GM23338 (cell line): ENCODE measurements around the gene REX1BD. TPM values are rescaled to one million over a fixed set of nuclear protein-coding genes. Genes with fewer than 3 reads are reported as not detected.
A peak's percentile ranks its signal among the peaks of the same experiment; 100 is the strongest.

Source experiments
- ATAC-seq: fragments of 200-7000 bp; cut with Tn5 transposase; 3 replicates; pipeline ENCODE4 v1.9.1; 2020
- DNase-seq: peaks from one replicate; pipeline ENCODE4 v3.0.0-alpha.2; 2015; ENCODE audit warnings: low spot score
- H2AFZ ChIP-seq: fragments of 200-600 bp; sonication (generic); 2 replicates; pipeline ENCODE4 v1.8.0; 2016; ENCODE audit warnings: antibody characterized with exemption, mild to moderate bottlenecking, moderate library complexity
- H3F3A ChIP-seq: fragments of 200-600 bp; sonication (generic); replicated peaks from 2 replicates; pipeline ENCODE4 v1.8.0; 2017; ENCODE audit warnings: antibody characterized with exemption, mixed run types, low read depth
- H3K27ac ChIP-seq: fragments of 200-600 bp; sonication (generic); 2 replicates; pipeline ENCODE4 v1.6.1; 2016; ENCODE audit warnings: low read depth
- H3K27me3 ChIP-seq: fragments of 200-600 bp; sonication (generic); 2 replicates; pipeline ENCODE4 v1.8.0; 2016; ENCODE audit warnings: mild to moderate bottlenecking, mixed run types, moderate library complexity; ENCODE audit not compliant: insufficient read depth
- H3K36me3 ChIP-seq: fragments of 200-600 bp; sonication (generic); 2 replicates; pipeline ENCODE4 v1.8.0; 2016; ENCODE audit warnings: mild to moderate bottlenecking; ENCODE audit not compliant: insufficient read depth
- H3K4me1 ChIP-seq: fragments of 200-600 bp; sonication (generic); 2 replicates; pipeline ENCODE4 v1.8.0; 2016; ENCODE audit warnings: mild to moderate bottlenecking, moderate library complexity; ENCODE audit not compliant: insufficient read depth
- H3K4me2 ChIP-seq: fragments of 200-600 bp; sonication (generic); 2 replicates; pipeline ENCODE4 v1.7.1; 2017; ENCODE audit warnings: mixed run types
- H3K4me3 ChIP-seq: fragments of 200-600 bp; sonication (generic); 2 replicates; pipeline ENCODE4 v1.6.1; 2016; ENCODE audit warnings: mixed run types
- H3K79me2 ChIP-seq: fragments of 200-600 bp; sonication (generic); replicated peaks from 2 replicates; pipeline ENCODE4 v1.8.0; 2017; ENCODE audit warnings: mild to moderate bottlenecking; ENCODE audit not compliant: insufficient read depth
- H3K9me2 ChIP-seq: fragments of 200-600 bp; sonication (generic); 2 replicates; pipeline ENCODE4 v1.8.0; 2017; ENCODE audit not compliant: insufficient read depth
- H4K20me1 ChIP-seq: fragments of 200-600 bp; sonication (generic); replicated peaks from 2 replicates; pipeline ENCODE4 v1.8.0; 2017; ENCODE audit warnings: mild to moderate bottlenecking; ENCODE audit not compliant: insufficient read depth
- H3K27ac Mint-ChIP-seq: 2 replicates; pipeline ENCODE4 v1.8.0; 2020; ENCODE audit warnings: inconsistent platforms, mild to moderate bottlenecking, moderate library complexity, mixed read lengths
- H3K27me3 Mint-ChIP-seq: 3 replicates; pipeline ENCODE4 v1.8.0; 2022; ENCODE audit warnings: low read depth, mild to moderate bottlenecking, moderate library complexity, mixed read lengths, inconsistent platforms; ENCODE audit not compliant: insufficient read depth, poor library complexity
- H3K36me3 Mint-ChIP-seq: 3 replicates; pipeline ENCODE4 v1.8.0; 2021; ENCODE audit warnings: low read depth, mild to moderate bottlenecking, inconsistent platforms, moderate library complexity, mixed read lengths
- H3K4me1 Mint-ChIP-seq: 3 replicates; pipeline ENCODE4 v1.8.0; 2020; ENCODE audit warnings: mild to moderate bottlenecking, inconsistent platforms, mixed read lengths
- H3K4me3 Mint-ChIP-seq: 3 replicates; pipeline ENCODE4 v1.8.0; 2021; ENCODE audit warnings: moderate library complexity, mild to moderate bottlenecking, inconsistent platforms, mixed read lengths
- H3K9me3 Mint-ChIP-seq: 3 replicates; pipeline ENCODE4 v1.8.0; 2020; ENCODE audit warnings: moderate library complexity, mild to moderate bottlenecking, inconsistent platforms, mixed read lengths
- CREB1 ChIP-seq: fragments of 250-450 bp; sonication (Bioruptor Pico); IDR thresholded peaks from 2 replicates; pipeline ENCODE4 v1.5.0; 2020; ENCODE audit warnings: low read depth, mild to moderate bottlenecking, moderate library complexity
- ETS1 ChIP-seq: IDR thresholded peaks from 2 replicates; pipeline ENCODE4 v1.6.1; 2016; ENCODE audit warnings: antibody characterized with exemption
- EZH2 ChIP-seq: fragments of 200-600 bp; sonication (generic); IDR thresholded peaks from one replicate; pipeline ENCODE4 v1.8.0; 2017; ENCODE audit warnings: antibody characterized with exemption, mild to moderate bottlenecking, low read depth; ENCODE audit not compliant: unreplicated experiment
- JUNB ChIP-seq: IDR thresholded peaks from one replicate; pipeline ENCODE4 v1.6.1; 2016; ENCODE audit warnings: antibody characterized with exemption; ENCODE audit not compliant: unreplicated experiment
- NANOG ChIP-seq: IDR thresholded peaks from 2 replicates; pipeline ENCODE4 v1.6.1; 2016; ENCODE audit warnings: antibody characterized with exemption, borderline replicate concordance
- POLR2AphosphoS5 ChIP-seq: IDR thresholded peaks from 2 replicates; pipeline ENCODE4 v1.6.1; 2016; ENCODE audit warnings: antibody characterized with exemption, low read depth
- REST ChIP-seq: IDR thresholded peaks from one replicate; pipeline ENCODE4 v1.6.1; 2018; ENCODE audit warnings: antibody characterized with exemption; ENCODE audit not compliant: unreplicated experiment
- STAT1 ChIP-seq: IDR thresholded peaks from one replicate; pipeline ENCODE4 v1.6.1; 2016; ENCODE audit warnings: antibody characterized with exemption; ENCODE audit not compliant: unreplicated experiment
- ZNF114 ChIP-seq: fragments of 250-450 bp; sonication (Bioruptor Pico); IDR thresholded peaks from 2 replicates; pipeline ENCODE4 v1.5.0; 2020; ENCODE audit warnings: mild to moderate bottlenecking, moderate library complexity
- ZNF331 ChIP-seq: fragments of 250-450 bp; sonication (Bioruptor Pico); IDR thresholded peaks from 2 replicates; pipeline ENCODE4 v1.5.0; 2020; ENCODE audit warnings: low read depth, mild to moderate bottlenecking, moderate library complexity
- ZNF462 ChIP-seq: fragments of 250-450 bp; sonication (Bioruptor Pico); IDR thresholded peaks from 2 replicates; pipeline ENCODE4 v1.5.0; 2020; ENCODE audit warnings: mild to moderate bottlenecking, moderate library complexity
- polyA plus RNA-seq: library from polyadenylated mRNA; unstranded; fragments of >200 nt; fragmentation: Nextera tagmentation; extraction: Ambion mirVana; gene quantifications from 2 replicates; pipeline ENCODE4 v1.2.1, GENCODE V29; 2016
- total RNA-seq: library from RNA; depleted of rRNA; stranded (reverse); fragments of >200 nt; shearing (Covaris generic); gene quantifications from 2 replicates; pipeline ENCODE4 v1.2.3, GENCODE V29; 2014

REX1BD gene
- total and polyA plus RNA-seq, 2 experiments from 2014 or later = 124 to 138 TPM

GRCh38 chr19:18589380-18590272, 1.0 kb downstream of the REX1BD start:
- H3K4me1 Mint-ChIP-seq = peaks cover 26% of the 10 kb centered on the region
- Histone ChIP-seq H3K27me3 (no peaks in the 10 kb centered on the region), H3K4me3 (peak overlapping the region; percentile 91), H3K9me2 (no peaks in the 10 kb centered on the region), H3K79me2 (peaks cover 3% of the 10 kb centered on the region; the same call in 1 of the 2 replicates), H3K4me2 (peak overlapping the region; percentile 75), H3K4me1 (peaks cover 17% of the 10 kb centered on the region), H3F3A (peaks cover 35% of the 10 kb centered on the region), H3K27ac (peak overlapping the region; percentile 89), H4K20me1 (no peaks in the 10 kb centered on the region; the same call in 1 of the 2 replicates), H2AFZ (peak overlapping the region; percentile 97; the same call in 1 of the 2 replicates), H3K36me3 (no peaks in the 10 kb centered on the region; the same call in 1 of the 2 replicates)
- ATAC-seq = peak; percentile 21
- H3K27me3 Mint-ChIP-seq = peaks cover 34% of the 10 kb centered on the region
- H3K27ac Mint-ChIP-seq = peak overlapping the region; percentile 99
- H3K36me3 Mint-ChIP-seq = peaks cover 17% of the 10 kb centered on the region
- H3K4me3 Mint-ChIP-seq = peak overlapping the region; percentile 86
- 0 out of 3 replicates have a peak, but pooled peaks cover 4% of the 10 kb centered on the region for H3K9me3 Mint-ChIP-seq
- DNase-seq = peak; percentile 88
- TF ChIP-seq EZH2 (no peak), ETS1 (no peak), ZNF331 (CRISPR knock-in tag) (no peak), ZNF114 (no peak), STAT1 (no peak), REST (no peak), CREB1 (CRISPR knock-in tag) (0 out of 2 replicates have a peak, but pooled peaks have one; percentile 7), JUNB (no peak), POLR2AphosphoS5 (peak; percentile 20), ZNF462 (CRISPR knock-in tag) (no peak), NANOG (no peak)
